Activated CD4-positive, alpha-beta T cell treated with anti-CD3 and anti-CD28 coated beads, Interleukin-2, amount 50 U/mL, for 16 hours (primary cell): ENCODE measurements around the gene C10orf105.

Experiments used
- DNase-seq: peaks from one replicate; pipeline ENCODE4 v3.0.0-alpha.2; 2020

Gene C10orf105

GRCh38 chr10:71737001-71737833 lies 17.6 kb upstream of the C10orf105 start:
- no peak for DNase-seq

- no peak for DNase-seq
Measured at GRCh38 chr10:71736570-71736952, 17.0 kb upstream of the C10orf105 start.

- peak; percentile 51 for DNase-seq
Measured at GRCh38 chr10:71735709-71736569, 16.4 kb upstream of the C10orf105 start.

GRCh38 chr10:71734797-71735196 lies 15.2 kb upstream of the C10orf105 start:
- no peak for DNase-seq

GRCh38 chr10:71731791-71732190 lies 12.2 kb upstream of the C10orf105 start:
- no peak for DNase-seq

- no peak for DNase-seq
Measured at GRCh38 chr10:71729161-71729636, 9.6 kb upstream of the C10orf105 start.

GRCh38 chr10:71727738-71728737 lies 8.5 kb upstream of the C10orf105 start:
- DNase-seq = peak; percentile 60

- DNase-seq = peak; percentile 43
Measured at GRCh38 chr10:71727105-71727737, 7.6 kb upstream of the C10orf105 start.

- DNase-seq = no peak
Measured at GRCh38 chr10:71726580-71727104, 7.1 kb upstream of the C10orf105 start.

- peak; percentile 78 for DNase-seq
Measured at GRCh38 chr10:71725998-71726579, 6.5 kb upstream of the C10orf105 start.

GRCh38 chr10:71725249-71725648 lies 5.7 kb upstream of the C10orf105 start:
- no peak for DNase-seq

- DNase-seq = no peak
Measured at GRCh38 chr10:71724539-71724938, 5.0 kb upstream of the C10orf105 start.

- DNase-seq = no peak
Measured at GRCh38 chr10:71723311-71723710, 3.7 kb upstream of the C10orf105 start.

GRCh38 chr10:71722849-71723248 lies 3.3 kb upstream of the C10orf105 start:
- no peak for DNase-seq

- DNase-seq = no peak
Measured at GRCh38 chr10:71721313-71721712, 1.7 kb upstream of the C10orf105 start.

GRCh38 chr10:71720288-71720687 lies 710 bp upstream of the C10orf105 start:
- no peak for DNase-seq

- no peak for DNase-seq
Measured at GRCh38 chr10:71719042-71719441, 536 bp downstream of the C10orf105 start.

GRCh38 chr10:71718165-71718698 lies 1.3 kb downstream of the C10orf105 start:
- no peak for DNase-seq

GRCh38 chr10:71717551-71717951 lies 2.0 kb downstream of the C10orf105 start:
- DNase-seq = no peak

GRCh38 chr10:71717056-71717455 lies 2.5 kb downstream of the C10orf105 start:
- DNase-seq = no peak

GRCh38 chr10:71716426-71716825 lies 3.2 kb downstream of the C10orf105 start:
- DNase-seq = no peak
